ENCODE data around the gene CEP170B.
"Not testable (repeated sequence)": the region's sequence is repeated elsewhere in the genome, so short reads cannot be mapped to it uniquely, and the experiment has no call there.

The CEP170B gene

DNA sequence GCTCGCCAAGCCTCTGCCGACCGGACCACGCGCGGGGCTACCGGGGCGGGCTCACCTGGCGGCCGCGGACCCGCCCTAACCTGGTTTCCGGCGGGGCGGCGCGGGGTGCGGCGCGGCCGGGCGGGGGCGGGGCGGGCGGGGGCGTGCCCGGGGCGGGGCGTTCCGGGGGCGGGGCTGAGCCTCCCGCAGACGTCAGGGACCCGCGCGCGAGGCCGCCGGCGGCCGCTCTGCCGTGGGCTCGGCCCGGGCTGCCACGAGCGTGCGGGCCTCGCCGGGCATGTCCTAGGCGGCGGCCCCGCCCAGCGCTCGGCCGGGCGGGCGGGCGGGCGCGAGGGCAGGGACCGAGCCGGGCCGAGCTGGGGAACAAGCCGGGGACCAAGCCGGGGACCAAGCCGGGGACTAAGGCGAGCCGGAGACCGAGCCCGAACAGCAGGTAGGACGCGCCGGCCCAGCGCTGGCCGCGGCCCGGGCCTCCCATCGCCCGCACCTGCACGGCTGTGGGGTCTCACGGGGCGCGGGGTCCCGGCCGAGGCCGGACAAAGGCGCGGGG is at the start of gene CEP170B:
CEP170B (plus strand) TSS at position 188 of the 550 bp plus-strand sequence. CDS start 3,183 bp downstream, outside the sequence.
- DNase-seq (ENCODE audit: low read depth), result no peak

- DNase-seq (ENCODE audit: low read depth), result no peak
Observed at GRCh38 chr14:104816616-104816884, 48.5 kb upstream of the CEP170B start.

DNA sequence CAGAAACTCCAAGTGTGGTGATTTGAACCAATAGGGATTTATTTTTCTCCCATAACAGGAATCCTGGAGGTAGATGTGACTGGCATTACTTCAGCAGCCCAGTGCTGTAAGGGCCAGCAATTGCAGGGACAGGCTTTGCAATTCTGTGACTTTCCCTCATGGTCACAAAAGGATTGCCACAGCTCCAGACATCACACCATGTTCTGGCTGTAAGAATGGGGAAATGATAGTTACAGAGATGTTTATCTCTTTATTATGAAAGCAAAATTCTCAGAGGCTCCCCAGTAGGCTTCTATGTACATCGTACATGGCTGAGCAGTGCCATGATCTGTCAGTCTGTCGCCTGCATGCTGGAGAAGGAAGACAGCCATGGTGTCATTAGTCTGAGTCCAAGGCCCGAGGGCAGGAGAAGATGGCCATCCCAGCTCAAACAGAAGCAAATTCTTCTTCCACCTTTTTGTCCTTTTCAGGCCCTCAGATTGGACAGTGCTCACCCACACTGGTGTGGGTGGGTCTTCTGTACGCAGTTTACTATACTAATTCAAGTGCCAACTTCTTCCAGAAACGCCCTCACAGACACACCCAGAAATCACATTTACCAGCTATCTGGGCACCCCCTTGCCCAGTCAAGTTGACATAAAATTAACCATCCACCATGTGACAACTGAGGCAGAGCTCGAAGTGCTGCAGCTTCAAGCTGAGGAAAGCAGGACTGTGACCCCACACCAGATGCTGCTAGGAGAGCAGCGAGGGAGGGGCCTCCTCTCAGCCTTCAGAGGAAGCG is 46.9 kb upstream of the CEP170B start:
- no peak for DNase-seq (ENCODE audit: low read depth)

DNA sequence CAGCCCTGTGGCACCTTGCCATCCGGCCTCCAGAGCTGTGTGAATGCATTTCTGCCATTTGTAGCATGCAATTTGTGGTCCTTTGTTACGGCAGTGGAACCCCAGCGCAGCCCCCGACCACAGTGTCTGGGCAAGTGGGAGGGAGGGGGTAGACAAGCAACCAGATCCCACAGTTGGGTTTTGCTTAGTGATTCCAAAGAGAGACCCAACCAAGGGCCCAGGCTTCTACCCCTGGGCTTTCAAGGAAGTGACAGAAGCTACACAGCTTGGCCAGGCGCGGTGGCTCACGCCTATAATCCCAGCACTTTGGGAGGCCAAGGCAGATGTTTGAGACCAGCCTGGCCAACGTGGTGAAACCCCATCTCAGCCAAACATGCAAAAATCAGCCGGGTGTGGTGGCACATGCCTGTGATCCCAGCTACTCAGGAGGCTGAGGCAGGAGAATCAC is 46.3 kb upstream of the CEP170B start:
- no peak for DNase-seq (ENCODE audit: low read depth)

DNA sequence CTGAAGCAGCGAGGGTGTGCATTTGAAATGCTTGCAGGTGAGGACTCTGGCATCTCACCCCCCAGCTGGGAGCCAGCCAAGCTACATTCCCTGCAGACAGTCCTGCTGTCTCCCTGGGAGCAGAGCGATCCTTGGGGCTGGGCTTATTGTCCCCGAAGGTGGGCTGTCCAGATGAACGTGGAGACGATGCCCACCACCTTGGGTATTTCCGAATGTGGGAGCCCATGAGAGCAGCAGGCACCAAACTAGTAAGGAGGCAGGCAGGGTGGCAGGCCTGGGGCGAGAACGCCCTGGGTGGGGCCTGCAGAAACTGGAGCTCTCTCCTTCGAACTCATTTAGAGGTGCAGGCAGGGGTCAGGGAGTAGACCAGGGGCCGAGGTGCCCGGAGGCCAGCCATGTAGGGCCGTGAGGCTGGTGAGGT is 45.7 kb upstream of the CEP170B start:
- no peak for DNase-seq (ENCODE audit: low read depth)

GRCh38 chr14:104820669-104821228 is 44.3 kb upstream of the CEP170B start:
- DNase-seq (ENCODE audit: low read depth), result no peak

GRCh38 chr14:104821229-104821945 is 43.7 kb upstream of the CEP170B start:
- no peak for DNase-seq (ENCODE audit: low read depth)

DNA sequence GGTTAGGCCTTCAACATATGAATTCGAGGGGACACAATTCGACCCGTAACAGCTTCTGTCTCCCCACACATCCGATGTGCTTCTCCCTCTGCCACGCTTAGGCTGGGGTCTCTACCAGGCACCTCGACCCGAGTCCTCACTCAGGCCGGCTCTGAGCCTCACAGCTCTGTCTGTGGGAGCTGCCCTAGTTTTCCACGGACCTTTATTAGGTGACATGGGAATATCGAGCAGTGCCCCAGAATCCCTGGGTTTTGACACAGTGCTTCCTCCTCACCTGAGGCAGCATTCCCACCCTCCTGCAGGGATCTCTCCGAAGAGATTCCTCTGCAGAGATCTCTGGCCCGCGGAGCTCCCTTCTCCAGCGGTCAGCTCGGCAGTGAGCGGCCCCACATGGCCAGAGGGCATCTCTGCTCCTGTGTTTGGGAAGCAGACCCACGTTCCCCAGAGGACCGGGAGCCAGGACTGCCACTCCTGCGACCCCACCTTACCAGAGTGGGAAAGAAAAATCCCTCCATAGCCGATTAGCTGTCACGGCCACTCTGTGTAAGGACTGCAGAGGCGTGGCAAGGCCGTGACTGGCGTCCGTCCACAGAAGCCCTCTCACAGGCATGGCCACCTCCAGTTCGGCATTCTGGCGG is 43.0 kb upstream of the CEP170B start:
- DNase-seq (ENCODE audit: low read depth), result no peak

DNA sequence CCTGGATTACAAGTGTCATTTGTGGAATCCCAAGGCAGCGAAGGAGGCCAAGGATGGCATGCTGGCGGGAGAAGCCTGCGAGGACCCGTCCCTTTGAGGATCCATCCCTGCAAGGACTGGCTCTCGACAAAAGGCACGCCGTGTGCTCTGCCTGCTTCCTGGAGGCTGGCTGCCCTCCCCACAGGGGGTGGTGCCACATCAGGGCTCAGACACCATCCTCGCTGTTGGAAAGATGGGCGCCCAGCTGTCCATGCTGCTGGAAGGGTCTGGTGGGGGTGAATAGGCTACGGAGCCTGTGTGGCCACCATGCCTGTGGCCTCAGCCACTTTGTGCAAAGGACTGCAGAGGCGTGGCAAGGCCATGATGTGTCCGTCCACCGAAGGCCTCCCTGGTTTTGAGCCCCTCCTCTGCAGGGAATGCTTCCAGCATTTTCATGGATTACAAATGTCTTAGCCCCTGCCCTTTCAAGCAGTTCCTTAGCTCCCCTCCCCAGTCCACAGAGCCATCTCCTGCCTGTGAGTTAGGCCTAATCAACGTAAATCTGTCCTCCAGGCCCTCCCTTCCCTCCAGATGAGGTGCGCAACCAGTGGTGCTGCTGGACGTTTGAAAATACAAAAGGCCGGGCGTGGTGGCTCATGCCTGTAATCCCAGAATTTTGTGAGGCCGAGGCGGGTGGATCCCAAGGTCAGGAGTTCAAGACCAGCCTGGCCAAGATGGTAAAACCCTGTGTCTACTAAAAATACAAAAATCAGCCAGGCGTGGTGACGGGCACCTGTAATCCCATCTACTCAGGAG is 42.0 kb upstream of the CEP170B start:
- no peak for DNase-seq (ENCODE audit: low read depth)

DNA sequence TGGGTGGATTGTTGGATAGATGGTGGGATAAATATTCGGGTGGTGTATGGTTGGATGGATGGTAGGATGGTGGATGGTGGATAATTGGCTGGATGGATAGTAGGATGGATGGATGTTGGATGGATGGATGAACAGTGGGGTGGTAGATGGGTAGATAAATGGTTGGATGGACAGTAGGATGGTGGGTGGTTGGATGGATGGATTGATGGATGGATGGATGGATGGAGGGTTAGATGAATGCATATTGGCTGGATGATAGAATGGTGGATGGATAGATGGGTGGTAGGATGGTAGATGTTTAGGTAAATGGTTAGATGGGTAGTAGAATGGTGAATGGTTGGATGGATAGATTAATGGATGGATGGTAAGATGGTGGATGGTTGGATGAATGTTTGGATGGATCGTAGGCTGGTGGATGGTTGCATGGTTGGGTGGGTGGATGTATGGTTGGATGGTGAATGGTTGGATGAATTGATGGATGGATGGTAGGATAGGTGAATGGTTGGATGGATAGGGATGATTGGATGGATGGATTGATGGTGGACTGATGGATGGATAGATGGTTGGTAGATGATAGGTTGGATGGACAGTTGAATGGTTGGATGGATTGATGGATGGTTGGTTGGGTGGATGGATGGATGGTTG is 40.6 kb upstream of the CEP170B start:
- DNase-seq (ENCODE audit: low read depth), result no peak

DNA sequence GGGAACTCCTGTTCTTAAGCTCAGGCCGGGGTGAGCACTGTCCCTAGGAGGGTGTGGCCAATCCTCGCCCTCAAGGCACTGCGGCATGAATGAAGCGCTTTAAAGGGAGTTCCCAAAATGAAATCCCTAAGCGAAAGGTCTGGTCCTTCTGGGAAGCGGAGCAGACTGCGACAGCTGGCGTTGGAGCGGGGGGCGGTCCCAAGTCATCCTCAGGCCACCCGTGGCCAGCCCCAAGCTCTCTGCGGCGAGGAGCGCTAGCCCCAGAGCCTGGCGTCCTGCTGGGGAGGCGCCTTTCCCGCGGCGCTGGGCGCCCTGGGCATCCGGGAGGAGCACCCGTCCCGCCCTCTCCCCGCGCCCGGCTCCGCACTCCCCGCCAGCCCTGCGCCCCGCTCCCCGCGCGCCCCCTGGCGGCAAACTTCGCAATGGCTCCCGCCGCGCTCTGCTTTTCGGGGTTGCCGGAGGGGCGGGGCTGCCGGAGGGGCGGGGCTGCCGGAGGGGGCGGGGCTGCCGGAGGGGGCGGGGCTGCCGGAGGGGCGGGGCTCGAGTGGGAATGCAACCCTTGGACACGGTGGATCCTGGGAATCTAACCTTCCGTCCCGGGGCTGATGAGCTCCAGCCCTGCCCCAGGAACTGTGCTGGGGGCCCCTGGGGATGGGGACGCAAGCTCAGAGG is 38.7 kb upstream of the CEP170B start:
- peak; percentile 89 for DNase-seq (ENCODE audit: low read depth)

DNA sequence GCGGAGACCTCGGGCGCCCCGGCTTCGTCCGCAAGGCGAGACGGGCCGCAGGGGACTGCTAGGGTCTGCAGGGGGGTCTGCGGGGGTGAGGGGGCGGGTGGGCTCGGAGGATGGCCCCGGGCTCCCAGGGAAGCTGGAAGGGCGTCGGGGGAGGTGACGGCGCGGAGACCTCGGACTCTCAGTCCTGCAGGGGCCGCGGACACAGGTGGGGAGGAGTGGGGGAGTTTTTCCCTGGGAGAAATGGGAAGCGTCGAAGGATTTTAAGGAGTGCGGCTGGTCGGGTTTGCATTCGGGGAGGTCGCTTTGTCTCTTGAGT is 38.2 kb upstream of the CEP170B start:
- no peak for DNase-seq (ENCODE audit: low read depth)

DNA sequence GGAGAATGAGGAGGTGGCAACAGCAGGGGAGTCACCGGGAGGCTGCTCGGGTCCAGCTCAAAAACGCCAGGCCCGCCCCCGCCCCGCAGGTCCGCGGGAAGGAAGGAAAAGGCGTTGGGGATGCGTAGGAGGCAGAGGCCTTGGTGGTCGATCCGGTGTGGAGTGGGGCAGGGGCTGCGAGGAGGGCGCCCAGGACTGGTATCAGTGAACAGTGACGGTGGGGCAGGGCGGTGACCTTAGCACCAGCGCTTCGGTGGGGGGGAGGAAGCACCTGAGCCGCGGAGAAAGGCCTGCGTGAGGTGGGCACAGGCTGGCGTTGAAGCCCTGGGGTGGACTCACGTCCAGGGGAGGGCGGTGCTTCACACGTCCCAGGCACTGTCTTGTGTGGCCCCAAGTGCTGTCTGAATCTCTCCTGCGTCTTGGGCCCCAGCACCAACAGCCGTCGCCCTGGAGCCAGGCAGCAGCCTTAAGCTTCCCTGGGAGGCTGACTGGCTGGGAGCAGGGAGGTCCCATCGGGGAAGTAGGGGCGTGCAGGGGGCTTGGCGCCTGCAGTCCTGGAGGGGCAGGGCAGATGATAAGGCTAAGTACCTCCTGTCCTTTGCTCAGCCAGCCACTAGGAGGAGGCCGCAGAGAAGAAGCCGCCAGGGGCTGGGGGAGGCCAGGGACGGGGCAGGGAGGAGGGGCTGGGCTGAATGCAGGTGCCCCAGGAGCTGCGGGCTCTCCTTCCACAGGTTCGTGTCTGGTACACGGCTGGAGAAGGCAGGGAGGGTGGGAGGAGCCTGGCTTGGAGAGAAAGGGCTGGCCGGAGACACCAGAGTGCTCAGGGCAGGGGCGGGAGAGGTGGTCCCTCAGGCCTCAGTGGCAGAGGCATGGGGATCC is 37.7 kb upstream of the CEP170B start:
- DNase-seq (ENCODE audit: low read depth), result peak; percentile 26

- no peak for DNase-seq (ENCODE audit: low read depth)
Observed at GRCh38 chr14:104830781-104831180, 34.3 kb upstream of the CEP170B start.

GRCh38 chr14:104836171-104836935 is 28.7 kb upstream of the CEP170B start:
- DNase-seq (ENCODE audit: low read depth), result not testable (repeated sequence)

DNA sequence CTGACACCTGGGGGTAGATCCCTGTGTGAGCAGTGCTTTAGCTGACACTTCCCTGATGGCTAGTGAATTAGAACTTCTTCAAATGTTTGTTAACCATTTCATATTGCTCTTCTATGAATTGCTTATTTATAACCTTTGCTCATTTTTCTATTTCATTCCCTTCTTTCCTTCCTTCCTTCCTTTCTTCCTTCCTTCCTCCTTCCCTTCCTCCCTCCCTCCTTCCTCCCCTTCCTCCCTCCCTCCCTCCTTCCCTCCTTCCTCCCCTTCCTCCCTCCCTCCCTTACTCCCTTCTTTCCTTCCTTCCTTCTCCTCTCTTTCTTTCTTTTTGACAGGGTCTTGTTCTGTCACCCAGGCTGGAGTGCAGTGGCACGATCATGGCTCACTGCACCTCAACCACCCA is 23.3 kb upstream of the CEP170B start:
- no peak for DNase-seq (ENCODE audit: low read depth)

DNA sequence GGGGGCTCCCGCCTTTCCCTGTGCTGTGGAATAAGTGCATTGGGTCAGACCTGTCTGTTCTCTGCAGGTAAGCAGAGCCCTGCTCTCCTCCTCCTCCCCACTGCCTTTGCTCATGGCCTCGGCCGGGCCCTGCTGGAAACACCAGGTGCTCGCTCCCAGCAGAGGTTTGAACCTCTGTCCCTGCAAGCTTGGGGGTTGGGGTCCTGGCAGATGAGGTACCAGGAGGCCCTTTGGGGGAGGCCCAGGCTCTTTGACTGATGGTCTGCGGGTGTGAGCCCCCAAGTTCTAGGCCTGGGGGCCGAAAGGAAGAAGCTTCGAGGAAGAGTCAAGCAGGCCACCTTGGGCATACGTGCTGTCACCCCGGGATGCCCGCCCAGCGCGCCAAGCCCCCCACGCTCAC is 22.1 kb upstream of the CEP170B start:
- DNase-seq (ENCODE audit: low read depth), result no peak

- DNase-seq (ENCODE audit: low read depth), result no peak
Observed at GRCh38 chr14:104843442-104844305, 21.4 kb upstream of the CEP170B start.

Data from stimulated activated CD8-positive, alpha-beta memory T cell treated with anti-CD3 and anti-CD28 coated beads, Interleukin-4, amount 100 ng/mL, for 24 hours (primary cell).